KOPT-K1 (cell line): ENCODE data around the gene FOXO3.

Experiments used
- H3K27ac ChIP-seq: fragments of 200-600 bp; sonication (generic); 2 replicates; pipeline ENCODE4 v1.5.1; 2016; ENCODE audit warnings: antibody characterized with exemption, mild to moderate bottlenecking, low read depth, low read length; ENCODE audit not compliant: poor library complexity, severe bottlenecking
- H3K36me3 ChIP-seq: fragments of 200-600 bp; sonication (generic); 2 replicates; pipeline ENCODE4 v1.5.1; 2017; ENCODE audit warnings: antibody characterized with exemption, mild to moderate bottlenecking, low read length, moderate library complexity; ENCODE audit not compliant: insufficient read depth
- H3K9me3 ChIP-seq: fragments of 200-600 bp; sonication (generic); 2 replicates; pipeline ENCODE4 v1.5.1; 2017; ENCODE audit warnings: antibody characterized with exemption, low read length, mild to moderate bottlenecking; ENCODE audit not compliant: insufficient read depth, poor library complexity, severe bottlenecking

The FOXO3 gene

GRCh38 chr6:108578595-108579327, 18.0 kb downstream of the FOXO3 start:
- H3K9me3 ChIP-seq: no peaks in the 10 kb centered on the region
- H3K36me3 ChIP-seq: no peaks in the 10 kb centered on the region
- H3K27ac ChIP-seq: no peak overlapping the region

GRCh38 chr6:108579328-108579721, 18.6 kb downstream of the FOXO3 start:
- Histone ChIP-seq H3K36me3 (no peaks in the 10 kb centered on the region), H3K27ac (no peak overlapping the region), H3K9me3 (no peaks in the 10 kb centered on the region)

GRCh38 chr6:108580646-108581045, 19.9 kb downstream of the FOXO3 start:
- no peaks in the 10 kb centered on the region for H3K36me3 ChIP-seq
- H3K9me3 ChIP-seq: no peaks in the 10 kb centered on the region
- peak overlapping the region; percentile 42 for H3K27ac ChIP-seq

- Histone ChIP-seq H3K27ac (peak overlapping the region; percentile 42), H3K36me3 (no peaks in the 10 kb centered on the region), H3K9me3 (no peaks in the 10 kb centered on the region)
Measured at GRCh38 chr6:108581237-108581931, 20.7 kb downstream of the FOXO3 start.

- Histone ChIP-seq H3K36me3 (no peaks in the 10 kb centered on the region), H3K9me3 (no peaks in the 10 kb centered on the region), H3K27ac (peak overlapping the region; percentile 42)
Measured at GRCh38 chr6:108581932-108582475, 21.3 kb downstream of the FOXO3 start.

- no peaks in the 10 kb centered on the region for H3K36me3 ChIP-seq
- H3K27ac ChIP-seq: no peak overlapping the region
- H3K9me3 ChIP-seq: no peaks in the 10 kb centered on the region
Measured at GRCh38 chr6:108582618-108583017, 21.9 kb downstream of the FOXO3 start.

- Histone ChIP-seq H3K9me3 (no peaks in the 10 kb centered on the region), H3K36me3 (no peaks in the 10 kb centered on the region), H3K27ac (no peak overlapping the region)
Measured at GRCh38 chr6:108584323-108584722, 23.6 kb downstream of the FOXO3 start.

GRCh38 chr6:108585359-108585758, 24.6 kb downstream of the FOXO3 start:
- H3K36me3 ChIP-seq: no peaks in the 10 kb centered on the region
- H3K9me3 ChIP-seq: no peaks in the 10 kb centered on the region
- H3K27ac ChIP-seq: no peak overlapping the region

- no peak overlapping the region for H3K27ac ChIP-seq
Measured at GRCh38 chr6:108585921-108586536, 25.3 kb downstream of the FOXO3 start.

GRCh38 chr6:108587258-108588059, 26.7 kb downstream of the FOXO3 start:
- Histone ChIP-seq H3K27ac (no peak overlapping the region), H3K36me3 (no peaks in the 10 kb centered on the region)

More at GRCh38 chr6:108585921-108586536, 25.3 kb downstream of the FOXO3 start:
- Histone ChIP-seq H3K36me3 (no peaks in the 10 kb centered on the region), H3K9me3 (no peaks in the 10 kb centered on the region)

GRCh38 chr6:108588586-108588985, 27.9 kb downstream of the FOXO3 start:
- Histone ChIP-seq H3K36me3 (no peaks in the 10 kb centered on the region), H3K9me3 (no peaks in the 10 kb centered on the region), H3K27ac (no peak overlapping the region)

More at GRCh38 chr6:108587258-108588059, 26.7 kb downstream of the FOXO3 start:
- H3K9me3 ChIP-seq: no peaks in the 10 kb centered on the region

GRCh38 chr6:108589244-108589791, 28.6 kb downstream of the FOXO3 start:
- no peaks in the 10 kb centered on the region for H3K9me3 ChIP-seq
- no peaks in the 10 kb centered on the region for H3K36me3 ChIP-seq
- no peak overlapping the region for H3K27ac ChIP-seq

- Histone ChIP-seq H3K36me3 (no peaks in the 10 kb centered on the region), H3K9me3 (no peaks in the 10 kb centered on the region), H3K27ac (no peak overlapping the region)
Measured at GRCh38 chr6:108591040-108591816, 30.5 kb downstream of the FOXO3 start.
